Measurements from ENCODE around the gene ANKS6. TPM values are rescaled to one million over a fixed set of nuclear protein-coding genes. Genes with fewer than 3 reads are reported as not detected.
A peak's percentile ranks its signal among the peaks of the same experiment; 100 is the strongest.

Gene ANKS6
- total RNA-seq, 1 donor from 2014 or later = 23.8 TPM

DNA sequence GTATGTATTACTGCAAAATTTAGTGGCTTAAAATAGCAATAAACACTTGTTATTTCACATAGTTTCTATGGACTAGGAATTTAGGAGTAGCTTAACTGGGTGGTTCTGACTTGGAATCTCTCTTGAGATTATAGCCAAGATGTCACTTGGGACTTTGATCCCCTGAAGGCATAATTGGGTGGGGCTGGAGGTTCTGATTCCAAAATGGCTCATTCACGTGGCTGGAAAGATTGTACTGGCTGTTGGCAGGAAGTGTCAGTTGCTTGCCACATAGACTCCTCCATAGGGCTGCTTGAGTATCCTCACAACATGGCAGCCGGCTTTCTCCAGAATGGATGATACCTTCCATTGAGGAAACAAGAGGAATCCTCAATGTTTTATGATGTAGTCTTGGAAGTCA lies 22.4 kb upstream of the ANKS6 start:
- TF ChIP-seq, protein P1, sequence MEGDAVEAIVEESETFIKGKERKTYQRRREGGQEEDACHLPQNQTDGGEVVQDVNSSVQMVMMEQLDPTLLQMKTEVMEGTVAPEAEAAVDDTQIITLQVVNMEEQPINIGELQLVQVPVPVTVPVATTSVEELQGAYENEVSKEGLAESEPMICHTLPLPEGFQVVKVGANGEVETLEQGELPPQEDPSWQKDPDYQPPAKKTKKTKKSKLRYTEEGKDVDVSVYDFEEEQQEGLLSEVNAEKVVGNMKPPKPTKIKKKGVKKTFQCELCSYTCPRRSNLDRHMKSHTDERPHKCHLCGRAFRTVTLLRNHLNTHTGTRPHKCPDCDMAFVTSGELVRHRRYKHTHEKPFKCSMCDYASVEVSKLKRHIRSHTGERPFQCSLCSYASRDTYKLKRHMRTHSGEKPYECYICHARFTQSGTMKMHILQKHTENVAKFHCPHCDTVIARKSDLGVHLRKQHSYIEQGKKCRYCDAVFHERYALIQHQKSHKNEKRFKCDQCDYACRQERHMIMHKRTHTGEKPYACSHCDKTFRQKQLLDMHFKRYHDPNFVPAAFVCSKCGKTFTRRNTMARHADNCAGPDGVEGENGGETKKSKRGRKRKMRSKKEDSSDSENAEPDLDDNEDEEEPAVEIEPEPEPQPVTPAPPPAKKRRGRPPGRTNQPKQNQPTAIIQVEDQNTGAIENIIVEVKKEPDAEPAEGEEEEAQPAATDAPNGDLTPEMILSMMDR (conservative IDR thresholded peaks at IDR 0.05; ENCODE audit: low read depth, low read length) = no peak
- no peak overlapping the region for H3K4me3 ChIP-seq (ENCODE audit: low read depth, low read length)
- no peak for DNase-seq (ENCODE audit: low read depth)

DNA sequence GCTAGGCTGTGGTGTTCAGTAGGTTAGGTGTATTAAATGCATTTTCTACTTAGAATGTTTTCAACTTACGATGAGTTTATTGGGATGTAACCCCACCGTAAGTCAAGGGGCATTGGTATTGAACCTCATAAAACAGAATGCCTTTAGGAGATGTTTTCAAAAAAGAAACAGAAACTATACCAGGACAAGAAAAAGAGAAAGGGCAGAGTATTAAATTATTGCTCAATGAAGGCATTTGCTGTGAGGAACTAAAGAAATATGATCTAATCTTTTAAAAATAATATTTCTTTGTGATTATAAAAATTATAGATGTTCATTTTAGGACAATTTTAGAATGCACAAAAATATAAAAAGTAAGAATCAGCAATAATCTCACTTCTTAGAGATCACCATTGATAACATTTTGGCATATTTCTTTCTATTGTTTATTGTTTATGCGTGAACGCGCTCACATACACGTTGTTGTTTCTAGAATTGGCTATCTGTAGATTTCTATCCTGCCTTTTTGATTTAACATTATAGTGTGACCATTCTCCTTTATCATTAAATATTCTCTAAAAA lies 19.1 kb upstream of the ANKS6 start:
- no peak for DNase-seq (ENCODE audit: low read depth)
- no peak overlapping the region for H3K4me3 ChIP-seq (ENCODE audit: low read depth, low read length)
- TF ChIP-seq, protein P1 (conservative IDR thresholded peaks at IDR 0.05; ENCODE audit: low read depth, low read length) = no peak

DNA sequence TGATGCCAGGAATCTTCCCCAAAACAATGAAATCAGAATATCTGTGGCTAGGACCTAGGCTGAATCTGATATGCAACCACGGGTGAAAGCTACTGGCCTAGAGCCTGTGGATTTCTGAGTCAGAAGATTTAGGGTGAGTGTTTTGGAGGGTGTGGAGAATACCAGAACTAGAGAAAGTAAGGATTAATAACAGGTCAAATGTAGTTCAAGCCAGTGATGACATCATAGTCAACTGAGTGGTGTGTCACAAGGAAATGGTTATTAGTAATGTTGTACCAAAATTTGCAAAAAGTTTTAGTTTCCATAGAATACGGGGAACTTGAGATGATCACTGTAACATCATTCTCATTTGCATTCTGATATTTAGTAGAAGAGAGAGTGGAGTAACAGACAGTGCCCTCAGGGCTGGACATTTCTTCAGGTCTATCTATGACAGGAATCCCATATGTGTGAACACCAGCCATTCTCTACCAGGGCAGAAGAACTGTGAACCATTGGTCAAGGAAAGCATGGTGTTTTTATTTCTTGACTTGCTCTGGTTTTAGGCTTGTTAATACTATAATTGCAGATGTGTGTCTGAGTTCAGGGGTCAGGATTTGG lies 14.8 kb upstream of the ANKS6 start:
- no peak overlapping the region for H3K4me3 ChIP-seq (ENCODE audit: low read depth, low read length)
- DNase-seq (ENCODE audit: low read depth) = peak; percentile 55
- TF ChIP-seq, protein P1 (conservative IDR thresholded peaks at IDR 0.05; ENCODE audit: low read depth, low read length) = no peak

DNA sequence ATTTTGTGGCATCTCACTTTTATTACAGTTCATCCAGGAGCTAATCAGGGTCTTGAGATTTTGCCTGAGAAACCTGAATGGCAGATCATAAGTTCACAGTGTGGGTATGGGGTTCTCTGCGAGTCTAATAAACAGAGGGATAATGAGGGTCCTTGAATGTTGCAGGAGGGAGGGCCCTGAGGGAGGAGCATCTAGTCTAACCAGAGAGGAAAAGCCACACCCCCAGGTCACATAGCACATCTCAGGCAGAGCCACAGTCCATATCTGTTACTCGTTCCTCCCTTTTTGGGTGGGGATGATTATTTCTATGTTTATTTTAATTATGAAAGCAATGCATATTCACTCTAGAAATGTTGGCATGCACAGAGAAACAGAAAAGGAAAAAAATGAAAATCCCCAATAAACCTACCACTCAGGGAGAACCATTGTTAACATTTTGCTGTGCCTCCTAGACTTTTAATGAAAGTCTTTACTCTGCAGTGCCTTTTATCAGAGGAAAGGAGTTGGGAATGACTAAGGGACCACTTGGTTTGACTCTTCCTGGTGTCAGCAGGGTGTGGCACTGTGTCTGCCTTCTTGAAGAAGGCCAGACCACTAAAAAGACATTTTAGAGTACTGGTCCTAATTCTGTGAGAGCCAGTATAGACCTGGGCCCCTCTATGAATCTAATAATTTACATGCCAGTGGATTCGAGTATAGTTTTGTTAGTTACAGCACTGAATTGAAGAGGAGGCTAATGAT lies 13.9 kb upstream of the ANKS6 start:
- H3K4me3 ChIP-seq (ENCODE audit: low read depth, low read length) = no peak overlapping the region
- TF ChIP-seq, protein P1 (conservative IDR thresholded peaks at IDR 0.05; ENCODE audit: low read depth, low read length) = no peak
- DNase-seq (ENCODE audit: low read depth) = no peak

DNA sequence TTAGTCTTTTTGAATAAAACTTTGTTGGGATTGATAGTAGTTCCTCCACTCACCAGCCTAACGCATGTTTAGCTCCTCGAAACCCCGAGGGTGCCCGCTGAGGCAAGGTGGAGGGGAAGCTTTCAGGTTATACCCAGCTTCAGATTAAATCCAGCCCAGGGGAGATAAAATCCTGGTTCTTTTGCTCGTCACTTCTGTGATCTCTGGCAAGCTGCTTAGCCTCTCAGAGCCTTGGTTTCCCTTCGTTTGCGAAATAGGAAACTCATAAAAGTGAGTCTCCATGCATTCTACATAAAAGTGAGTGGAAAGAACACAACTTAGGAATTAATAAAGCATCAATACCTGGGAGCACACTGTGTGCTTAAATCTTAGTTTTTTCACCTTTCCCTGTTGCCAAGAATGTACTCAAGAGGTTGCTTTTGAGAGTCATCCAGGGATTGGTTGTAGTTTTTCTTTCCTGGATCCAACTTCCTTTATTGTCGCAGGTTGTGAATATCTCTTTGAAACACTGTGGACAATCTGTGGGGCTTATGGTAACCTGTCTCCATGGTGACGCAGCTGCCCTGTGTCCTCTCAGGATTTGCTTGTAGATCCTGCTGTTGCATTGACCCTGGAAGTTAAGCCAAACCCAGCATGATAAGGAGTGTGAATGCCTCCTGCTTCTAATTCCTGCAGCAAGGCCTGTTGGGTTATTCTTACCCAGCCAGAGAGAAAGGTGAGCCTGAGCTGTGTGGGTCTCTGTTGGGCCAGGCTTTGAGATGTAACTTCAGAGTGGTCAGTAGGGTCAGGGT lies 13.2 kb upstream of the ANKS6 start:
- TF ChIP-seq, protein P1 (conservative IDR thresholded peaks at IDR 0.05; ENCODE audit: low read depth, low read length) = no peak
- no peak for DNase-seq (ENCODE audit: low read depth)
- no peak overlapping the region for H3K4me3 ChIP-seq (ENCODE audit: low read depth, low read length)

DNA sequence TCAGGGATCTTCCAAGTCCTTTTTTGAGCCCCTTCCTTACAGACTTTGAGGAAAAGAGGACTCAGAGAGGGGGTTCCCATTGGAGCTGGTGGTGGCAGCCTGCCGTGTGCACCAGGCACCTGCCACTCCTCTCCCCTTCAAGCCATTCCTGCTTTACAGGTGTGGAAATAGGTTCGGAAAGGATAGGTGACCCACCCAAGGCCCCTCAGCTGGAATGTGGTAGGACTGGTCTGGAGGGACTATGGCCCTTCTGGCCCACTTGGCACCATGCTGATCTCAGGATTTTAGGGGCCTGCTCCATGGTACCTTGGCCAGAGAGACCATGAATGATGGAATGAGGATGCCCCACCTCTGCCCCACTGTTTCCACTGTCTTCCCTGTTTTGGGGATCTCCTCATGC lies 12.5 kb upstream of the ANKS6 start:
- peak overlapping the region; percentile 71 for H3K4me3 ChIP-seq (ENCODE audit: low read depth, low read length)
- TF ChIP-seq, protein P1 (conservative IDR thresholded peaks at IDR 0.05; ENCODE audit: low read depth, low read length) = no peak
- DNase-seq (ENCODE audit: low read depth) = no peak
